OCI-LY7 (cell line): ENCODE results near the gene OSBPL3. TPM values are rescaled to one million over a fixed set of nuclear protein-coding genes. Genes with fewer than 3 reads are reported as not detected.
A peak's percentile ranks its signal among the peaks of the same experiment; 100 is the strongest.

Source experiments
- BruUV-seq: library from RNA; stranded (reverse); fragments of 400-500 nt; replicated peaks from 2 replicates; lab custom pipeline; 2021; lab: Mats Ljungman, UMichigan
- CTCF ChIA-PET: fragments of 300-600 bp; sonication (Branson Sonifier 250); formaldehyde crosslinking; loops from one replicate; lab custom pipeline; 2022; ENCODE audit warnings: antibody characterized with exemption; ENCODE audit not compliant: unreplicated experiment; lab: Charles Lee
- POLR2A ChIA-PET: fragments of 300-600 bp; sonication (Branson Sonifier 250); formaldehyde crosslinking; loops from one replicate; lab custom pipeline; 2022; ENCODE audit warnings: antibody characterized with exemption; lab: Charles Lee
- DNase-seq: peaks from one replicate; pipeline ENCODE4 v3.0.0-alpha.2; 2015; ENCODE audit warnings: low spot score
- H2AFZ ChIP-seq: fragments of 200-600 bp; sonication (generic), shearing (Covaris generic); 2 replicates; pipeline ENCODE4 v1.6.1; 2014; ENCODE audit warnings: mild to moderate bottlenecking, antibody characterized with exemption, low read length, moderate library complexity
- H3K27ac ChIP-seq: fragments of 200-600 bp; sonication (generic); 2 replicates; pipeline ENCODE4 v1.5.1; 2014; ENCODE audit warnings: mixed run types, low read depth, mild to moderate bottlenecking, moderate library complexity, low read length, inconsistent platforms; ENCODE audit not compliant: poor library complexity, severe bottlenecking
- H3K36me3 ChIP-seq: fragments of 200-600 bp; sonication (generic); 2 replicates; pipeline ENCODE4 v1.6.1; 2014; ENCODE audit warnings: mild to moderate bottlenecking, antibody characterized with exemption, low read length, moderate library complexity, mixed read lengths; ENCODE audit not compliant: insufficient read depth
- H3K4me1 ChIP-seq: fragments of 200-600 bp; sonication (generic); 2 replicates; pipeline ENCODE4 v1.5.1; 2014; ENCODE audit warnings: mild to moderate bottlenecking, low read length; ENCODE audit not compliant: insufficient read depth, poor library complexity, severe bottlenecking
- H3K4me2 ChIP-seq: fragments of 200-600 bp; sonication (generic); 2 replicates; pipeline ENCODE4 v1.6.1; 2014; ENCODE audit warnings: mild to moderate bottlenecking, low read length
- H3K4me3 ChIP-seq: fragments of 200-600 bp; sonication (generic); 2 replicates; pipeline ENCODE4 v1.5.1; 2014; ENCODE audit warnings: mild to moderate bottlenecking, low read depth, low read length; ENCODE audit not compliant: poor library complexity, severe bottlenecking
- H3K79me2 ChIP-seq: fragments of 200-600 bp; sonication (generic); 2 replicates; pipeline ENCODE4 v1.6.1; 2016; ENCODE audit warnings: low read depth, mild to moderate bottlenecking, low read length, moderate library complexity, mixed read lengths; ENCODE audit not compliant: insufficient read depth
- H3K9me2 ChIP-seq: fragments of 200-600 bp; sonication (generic); 2 replicates; pipeline ENCODE4 v1.6.1; 2016; ENCODE audit warnings: mild to moderate bottlenecking, low read length, mixed read lengths; ENCODE audit not compliant: insufficient read depth
- H3K9me3 ChIP-seq: fragments of 200-600 bp; sonication (generic); 2 replicates; pipeline ENCODE4 v1.6.1; 2014; ENCODE audit warnings: mild to moderate bottlenecking, mixed run types, low read length, mixed read lengths
- H4K20me1 ChIP-seq: fragments of 200-600 bp; sonication (generic); 2 replicates; pipeline ENCODE4 v1.6.1; 2014; ENCODE audit warnings: mild to moderate bottlenecking, antibody characterized with exemption, low read length, moderate library complexity, mixed read lengths; ENCODE audit not compliant: insufficient read depth
- EZH2phosphoT487 ChIP-seq: fragments of 200-600 bp; sonication (generic); IDR thresholded peaks from 2 replicates; pipeline ENCODE4 v1.6.1; 2018; ENCODE audit warnings: low read depth, borderline replicate concordance, mild to moderate bottlenecking, mixed run types, antibody characterized with exemption, low read length, moderate library complexity, mixed read lengths
- intact Hi-C: fragments of 100-400 bp; cut with micrococcal nuclease; formaldehyde crosslinking; loops from one replicate; pipeline ENCODE4 v1.10.0; 2022; ENCODE audit not compliant: unreplicated experiment
- total RNA-seq, 2 experiments: library from RNA; depleted of rRNA in 1 of 2; stranded (reverse); fragments of >200 nt in 1 of 2; shearing (Covaris generic) in 1 of 2; gene quantifications; 2 replicates each; pipeline ENCODE4 v1.2.3, GENCODE V29; 2014 to 2022
- TF ChIP-seq, protein P1 (sequence below): fragments of 200-600 bp; sonication (generic); conservative IDR thresholded peaks from 2 replicates; pipeline ENCODE4 v1.5.1; 2014; ENCODE audit warnings: mild to moderate bottlenecking, antibody characterized with exemption, low read length, moderate library complexity, mixed read lengths

The OSBPL3 gene
- total RNA-seq, 2 experiments from 2014 or later = 28.7 to 79.9 TPM

DNA sequence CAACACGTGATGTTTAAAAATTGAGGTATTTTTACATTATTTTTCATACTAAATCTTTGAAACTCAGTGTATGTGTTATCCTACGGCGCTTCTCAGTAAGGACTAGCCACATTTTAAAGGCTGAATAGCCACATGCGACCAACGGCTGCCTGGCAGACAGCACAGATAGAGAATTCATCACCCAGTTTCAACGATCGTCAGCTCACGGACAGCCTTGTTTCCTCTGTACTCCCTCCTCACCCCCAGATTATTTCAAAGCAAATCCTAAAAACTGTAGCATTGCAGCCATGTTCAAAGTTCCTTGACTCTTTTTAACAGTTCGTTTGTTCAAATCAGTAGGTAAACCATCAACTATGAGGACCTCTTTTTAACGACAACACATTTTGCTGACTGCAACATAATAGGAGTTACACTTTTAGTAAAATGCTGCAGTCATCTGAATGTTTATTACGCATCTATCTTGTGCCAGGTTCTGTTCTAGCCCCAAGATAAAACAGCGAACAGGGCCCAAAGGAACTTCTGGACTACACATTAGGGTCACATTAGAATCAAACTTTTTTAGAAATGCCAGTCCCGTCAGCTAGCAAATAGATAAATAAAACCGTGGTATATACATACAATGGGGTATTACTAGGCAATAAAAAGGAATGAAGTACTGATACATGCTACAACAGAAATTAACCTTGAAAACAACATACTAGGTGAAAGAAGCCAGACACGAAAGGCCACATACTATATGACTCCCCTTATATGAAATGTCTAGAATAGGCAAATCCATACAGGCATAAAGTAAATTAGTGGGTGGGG lies 5.7 kb downstream of the OSBPL3 start:
- Histone ChIP-seq H2AFZ (no peak overlapping the region), H3K27ac (no peak overlapping the region), H3K36me3 (peaks cover 42% of the 10 kb centered on the region), H3K9me3 (no peaks in the 10 kb centered on the region), H4K20me1 (peaks cover 68% of the 10 kb centered on the region), H3K9me2 (no peaks in the 10 kb centered on the region), H3K79me2 (peaks cover 100% of the 10 kb centered on the region), H3K4me2 (peak overlapping the region; percentile 15; the same call in 1 of the 2 replicates), H3K4me3 (no peak overlapping the region), H3K4me1 (peaks cover 65% of the 10 kb centered on the region)
- intact Hi-C loops = no loop called here
- TF ChIP-seq EZH2phosphoT487 = no peak
- TF ChIP-seq, protein P1, sequence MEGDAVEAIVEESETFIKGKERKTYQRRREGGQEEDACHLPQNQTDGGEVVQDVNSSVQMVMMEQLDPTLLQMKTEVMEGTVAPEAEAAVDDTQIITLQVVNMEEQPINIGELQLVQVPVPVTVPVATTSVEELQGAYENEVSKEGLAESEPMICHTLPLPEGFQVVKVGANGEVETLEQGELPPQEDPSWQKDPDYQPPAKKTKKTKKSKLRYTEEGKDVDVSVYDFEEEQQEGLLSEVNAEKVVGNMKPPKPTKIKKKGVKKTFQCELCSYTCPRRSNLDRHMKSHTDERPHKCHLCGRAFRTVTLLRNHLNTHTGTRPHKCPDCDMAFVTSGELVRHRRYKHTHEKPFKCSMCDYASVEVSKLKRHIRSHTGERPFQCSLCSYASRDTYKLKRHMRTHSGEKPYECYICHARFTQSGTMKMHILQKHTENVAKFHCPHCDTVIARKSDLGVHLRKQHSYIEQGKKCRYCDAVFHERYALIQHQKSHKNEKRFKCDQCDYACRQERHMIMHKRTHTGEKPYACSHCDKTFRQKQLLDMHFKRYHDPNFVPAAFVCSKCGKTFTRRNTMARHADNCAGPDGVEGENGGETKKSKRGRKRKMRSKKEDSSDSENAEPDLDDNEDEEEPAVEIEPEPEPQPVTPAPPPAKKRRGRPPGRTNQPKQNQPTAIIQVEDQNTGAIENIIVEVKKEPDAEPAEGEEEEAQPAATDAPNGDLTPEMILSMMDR = no peak
- no peak for DNase-seq
- no TSS peak for BruUV-seq
- ChIA-PET POLR2A (interaction anchor here (0.6 to 1.5 kb wide), 3 partner anchors 10 to 178 kb away, joined by 3 to 6 read pairs (median 4); no protein-coding TSS in a partner anchor), CTCF (no interaction called here)

DNA sequence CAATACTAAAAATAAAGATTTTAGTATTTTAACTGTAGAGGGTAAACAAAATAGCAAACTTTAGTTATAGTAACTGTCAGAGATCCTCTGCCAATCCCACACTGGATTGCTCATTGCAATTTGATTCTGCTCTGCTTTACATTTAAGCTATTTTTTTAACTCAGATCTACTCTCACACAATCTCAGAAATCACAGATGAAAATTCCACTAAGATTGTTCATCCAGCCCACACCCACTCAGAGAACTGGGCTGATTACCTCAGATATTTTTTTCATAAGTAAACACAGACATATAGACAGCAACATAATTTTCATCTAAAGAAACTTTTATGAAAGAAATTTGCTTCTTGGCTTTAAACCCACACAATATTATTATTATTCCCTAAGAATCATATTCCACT lies 7.0 kb downstream of the OSBPL3 start:
- Histone ChIP-seq H4K20me1 (peaks cover 59% of the 10 kb centered on the region), H3K9me2 (no peaks in the 10 kb centered on the region), H3K36me3 (peaks cover 30% of the 10 kb centered on the region), H3K79me2 (peaks cover 100% of the 10 kb centered on the region), H3K4me1 (peaks cover 67% of the 10 kb centered on the region), H3K27ac (no peak overlapping the region), H3K9me3 (no peaks in the 10 kb centered on the region), H3K4me3 (no peak overlapping the region), H2AFZ (no peak overlapping the region), H3K4me2 (peak overlapping the region; percentile 6; the same call in 1 of the 2 replicates)
- no TSS peak for BruUV-seq
- intact Hi-C loops = no loop called here
- ChIA-PET CTCF (no interaction called here), POLR2A (interaction anchor here (0.7 to 1.5 kb wide), 4 partner anchors 8 to 152 kb away, joined by 3 to 6 read pairs (median 4); no protein-coding TSS in a partner anchor)
- TF ChIP-seq EZH2phosphoT487 = no peak
- TF ChIP-seq, protein P1 = no peak
- DNase-seq = no peak

DNA sequence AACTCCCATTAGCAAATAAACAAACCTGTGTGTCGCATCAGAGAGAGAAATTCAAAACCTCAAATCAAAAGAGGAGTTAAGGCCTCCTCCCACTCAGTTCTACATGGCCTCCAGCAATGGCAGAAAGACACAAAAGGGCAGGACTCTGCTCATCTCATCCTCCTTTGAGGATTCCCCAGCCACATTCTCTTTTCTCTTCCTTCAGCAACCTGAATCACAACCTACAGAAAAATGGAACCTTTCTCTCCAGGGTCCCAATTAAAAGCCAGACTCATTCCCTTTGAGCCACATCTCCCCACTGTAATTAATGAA lies 7.9 kb downstream of the OSBPL3 start:
- H4K20me1 ChIP-seq = peaks cover 60% of the 10 kb centered on the region
- no peak for DNase-seq
- intact Hi-C loops = no loop called here
- no peaks in the 10 kb centered on the region for H3K9me2 ChIP-seq
- no peak overlapping the region for H2AFZ ChIP-seq
- H3K36me3 ChIP-seq = peaks cover 27% of the 10 kb centered on the region
- POLR2A ChIA-PET = interaction anchor here (0.6 to 1.5 kb wide), 4 partner anchors 63 to 150 kb away, joined by 3 to 5 read pairs (median 5); no protein-coding TSS in a partner anchor
- CTCF ChIA-PET = no interaction called here
- peak overlapping the region; percentile 21; the same call in 1 of the 2 replicates for H3K4me2 ChIP-seq
- TF ChIP-seq, protein P1 = no peak
- no peak for TF ChIP-seq EZH2phosphoT487
- H3K9me3 ChIP-seq = no peaks in the 10 kb centered on the region
- BruUV-seq = no TSS peak
- no peak overlapping the region for H3K27ac ChIP-seq
- H3K79me2 ChIP-seq = peaks cover 100% of the 10 kb centered on the region
- H3K4me3 ChIP-seq = no peak overlapping the region
- peaks cover 68% of the 10 kb centered on the region for H3K4me1 ChIP-seq
